A549 (cell line): Measurements from ENCODE around the gene SGSM2. TPM values are rescaled to one million over a fixed set of nuclear protein-coding genes. Genes with fewer than 3 reads are reported as not detected.

Source experiments
- ATAC-seq, 2 experiments: fragments of 200-7000 bp in 1 of 2; fragments of >200 bp in 1 of 2; cut with Nextera tagmentation in 1 of 2; cut with Tn5 transposase in 1 of 2; 3 replicates each; pipeline versions ENCODE4 v1.8.0 to v1.9.1; 2018 to 2020; ENCODE audit warnings: mild to moderate bottlenecking in 1 of 2, moderate library complexity in 1 of 2
- CTCF ChIA-PET: fragments of 300-600 bp; sonication (Branson Sonifier 250); formaldehyde crosslinking; extraction: SDS; loops from one replicate; lab custom pipeline; 2021; ENCODE audit warnings: antibody characterized with exemption, inconsistent platforms; lab: Yijun Ruan, JAX
- POLR2A ChIA-PET: fragments of 350-600 bp; formaldehyde crosslinking; extraction: SDS; loops from one replicate; lab custom pipeline; 2021; ENCODE audit warnings: antibody characterized with exemption, inconsistent platforms; lab: Yijun Ruan, JAX
- DNase-seq, 2 experiments: peaks; one replicate each; pipeline versions ENCODE4 v3.0.0 to v3.0.0-alpha.2; 2011 to 2016; ENCODE audit warnings: low read depth in 1 of 2, low spot score in 1 of 2
- FAIRE-seq: peaks from 2 replicates; lab custom pipeline; 2011; peaks lifted over from hg19 to GRCh38; lab: Jason Lieb, UNC
- H3K27ac ChIP-seq, 2 experiments: fragments of >200 bp; sonication (Bioruptor Twin); formaldehyde crosslinking; 3 replicates each; pipeline ENCODE4 v1.5.1; 2016 to 2017
- H3K4me1 ChIP-seq: fragments of >200 bp; sonication (Bioruptor Twin); formaldehyde crosslinking; 3 replicates; pipeline ENCODE4 v1.6.1; 2016
- H3K4me2 ChIP-seq: fragments of >200 bp; sonication (Bioruptor Twin); formaldehyde crosslinking; 3 replicates; pipeline ENCODE4 v1.6.1; 2016
- H3K4me3 ChIP-seq: fragments of >200 bp; sonication (Bioruptor Twin); formaldehyde crosslinking; 3 replicates; pipeline ENCODE4 v1.5.1; 2016
- H3K9me3 ChIP-seq: fragments of >200 bp; sonication (Bioruptor Twin); formaldehyde crosslinking; 3 replicates; pipeline ENCODE4 v1.6.1; 2016
- CBX2 ChIP-seq: fragments of 200-600 bp; sonication (generic); IDR thresholded peaks from 2 replicates; pipeline ENCODE4 v1.6.1; 2016; ENCODE audit warnings: low read depth, mild to moderate bottlenecking, borderline replicate concordance
- CHD2 ChIP-seq: fragments of 150-350 bp; IDR thresholded peaks from 2 replicates; pipeline ENCODE4 v1.6.1; 2014; ENCODE audit warnings: low read length; ENCODE audit not compliant: partially characterized antibody
- EHF ChIP-seq: fragments of 250-450 bp; sonication (Bioruptor Pico); IDR thresholded peaks from 2 replicates; pipeline ENCODE4 v1.5.0; 2020; ENCODE audit warnings: mild to moderate bottlenecking
- EHMT2 ChIP-seq: fragments of 200-600 bp; sonication (generic); IDR thresholded peaks from 2 replicates; pipeline ENCODE4 v1.6.1; 2016; ENCODE audit warnings: antibody characterized with exemption, low read depth, mild to moderate bottlenecking, moderate library complexity
- EP300 ChIP-seq, 2 experiments: fragments of >200 bp; sonication (Bioruptor Twin); formaldehyde crosslinking; IDR thresholded peaks; 2 replicates in 1 of 2; 3 replicates in 1 of 2; pipeline ENCODE4 v1.6.1; 2016 to 2017
- FOSL2 ChIP-seq, 2 experiments: fragments of 450-650 bp in 1 of 2; fragments of >200 bp in 1 of 2; sonication (Bioruptor Twin) in 1 of 2; formaldehyde crosslinking; IDR thresholded peaks; 2 replicates each; pipeline versions ENCODE4 v1.5.0 to v1.6.1; 2016 to 2020; ENCODE audit warnings: mild to moderate bottlenecking in 1 of 2, moderate library complexity in 1 of 2
- FOXS1 ChIP-seq: fragments of 250-450 bp; sonication (Bioruptor Pico); IDR thresholded peaks from 2 replicates; pipeline ENCODE4 v1.5.0; 2020; ENCODE audit warnings: mild to moderate bottlenecking, moderate library complexity
- GATA3 ChIP-seq: IDR thresholded peaks from 2 replicates; pipeline ENCODE4 v1.6.1; 2012; ENCODE audit warnings: borderline replicate concordance
- HDAC2 ChIP-seq: fragments of 200-600 bp; sonication (generic); IDR thresholded peaks from 2 replicates; pipeline ENCODE4 v1.6.1; 2016
- HOXB5 ChIP-seq: fragments of 250-450 bp; sonication (Bioruptor Pico); IDR thresholded peaks from 2 replicates; pipeline ENCODE4 v1.5.0; 2020; ENCODE audit warnings: mild to moderate bottlenecking, moderate library complexity
- JUNB ChIP-seq: fragments of >200 bp; sonication (Bioruptor Twin); formaldehyde crosslinking; IDR thresholded peaks from 2 replicates; pipeline ENCODE4 v1.6.1; 2016
- MAFK ChIP-seq: fragments of 450-650 bp; IDR thresholded peaks from 2 replicates; pipeline ENCODE4 v1.6.1; 2014; ENCODE audit not compliant: partially characterized antibody
- MAZ ChIP-seq: fragments of 150-350 bp; IDR thresholded peaks from 2 replicates; pipeline ENCODE4 v1.6.1; 2014; ENCODE audit warnings: antibody characterized with exemption, low read depth, low read length, borderline replicate concordance
- MYC ChIP-seq: IDR thresholded peaks from 2 replicates; pipeline ENCODE4 v1.6.1; 2012; ENCODE audit warnings: mild to moderate bottlenecking, inconsistent platforms, low read length, improper control_type of control experiment, borderline replicate concordance
- NFE2L2 ChIP-seq: fragments of 150-350 bp; conservative IDR thresholded peaks from 2 replicates; pipeline ENCODE4 v1.6.1; 2014; ENCODE audit warnings: low read length
- NPAS2 ChIP-seq: fragments of 250-450 bp; sonication (Bioruptor Pico); IDR thresholded peaks from 2 replicates; pipeline ENCODE4 v1.8.0; 2022; ENCODE audit warnings: mild to moderate bottlenecking, moderate library complexity, borderline replicate concordance
- NR3C1 ChIP-seq: fragments of >200 bp; sonication (Bioruptor Twin); formaldehyde crosslinking; IDR thresholded peaks from 3 replicates; pipeline ENCODE4 v1.6.1; 2017
- PHF8 ChIP-seq: fragments of 200-600 bp; sonication (generic); IDR thresholded peaks from 2 replicates; pipeline ENCODE4 v1.6.1; 2016; ENCODE audit warnings: low read depth, mild to moderate bottlenecking, antibody characterized with exemption, moderate library complexity, borderline replicate concordance
- RAD21 ChIP-seq, 2 experiments: fragments of >200 bp in 1 of 2; sonication (Bioruptor Twin) in 1 of 2; formaldehyde crosslinking in 1 of 2; IDR thresholded peaks in 1 of 2; conservative IDR thresholded peaks in 1 of 2; 2 replicates in 1 of 2; 3 replicates in 1 of 2; pipeline ENCODE4 v1.6.1; 2012 to 2018; ENCODE audit warnings: inconsistent platforms in 1 of 2
- RARB ChIP-seq: fragments of 250-450 bp; sonication (Bioruptor Pico); IDR thresholded peaks from 2 replicates; pipeline ENCODE4 v1.8.0; 2021; ENCODE audit warnings: mild to moderate bottlenecking, moderate library complexity
- SMC3 ChIP-seq: fragments of >200 bp; sonication (Bioruptor Twin); formaldehyde crosslinking; IDR thresholded peaks from 3 replicates; pipeline ENCODE4 v1.6.1; 2018; ENCODE audit warnings: inconsistent platforms
- SREBF2 ChIP-seq: fragments of 450-650 bp; IDR thresholded peaks from 2 replicates; pipeline ENCODE4 v1.6.1; 2014; ENCODE audit warnings: mild to moderate bottlenecking, moderate library complexity
- WGBS: methylation state at CpG from one replicate; pipeline ENCODE4 v1.1.6; 2017; ENCODE audit errors: missing lambda C conversion rate; 5-methylcytosine and 5-hydroxymethylcytosine counted together
- polyA plus RNA-seq, 4 experiments: library from polyadenylated mRNA; depleted of rRNA in 3 of 4; stranded (reverse); fragments of >200 nt; fragmentation: RNase III in 1 of 4; extraction: RNeasy Plus Mini Kit Qiagen cat#74134 plus additional on column Dnase treatment in 1 of 4; gene quantifications; 2 replicates in 3 of 4; 3 replicates in 1 of 4; pipeline ENCODE4 v1.2.3, GENCODE V29; 2011 to 2017
- TF ChIP-seq, protein P1 (sequence below): IDR thresholded peaks from 2 replicates; pipeline ENCODE4 v1.6.1; 2012
- TF ChIP-seq, protein P2 (sequence below): IDR thresholded peaks from 2 replicates; pipeline ENCODE4 v1.6.1; 2012
- TF ChIP-seq, protein P3 (sequence below): fragments of >200 bp; sonication (Bioruptor Twin); formaldehyde crosslinking; IDR thresholded peaks from 3 replicates; pipeline ENCODE4 v1.6.1; 2016

Gene SGSM2
- polyA plus RNA-seq, 2 of the 4 experiments (the other 2 are of a cell fraction), result 24.9 to 53.3 TPM

DNA sequence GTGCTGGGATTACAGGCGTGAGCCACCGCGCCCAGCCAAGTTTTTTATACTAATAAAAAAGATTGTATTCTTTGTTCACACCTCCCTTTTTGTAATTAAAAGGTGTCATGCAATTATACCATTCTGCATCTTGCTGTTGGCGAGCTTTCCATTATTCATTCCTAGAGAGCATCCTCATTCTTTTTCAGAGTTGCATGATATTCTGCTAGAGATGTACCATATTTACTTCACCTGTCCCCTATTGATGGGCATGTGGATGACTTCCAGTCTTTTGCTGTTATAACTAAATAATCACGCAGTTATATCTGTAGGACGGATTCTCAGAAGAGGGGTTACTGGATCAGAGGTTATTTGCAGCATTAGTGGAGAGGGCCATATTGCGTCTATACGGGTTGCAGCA is 17.0 kb downstream of the SGSM2 start:
- FAIRE-seq (no peak), ATAC-seq (no peak), DNase-seq (no peak)
- no peak overlapping the region for H3K4me2 ChIP-seq
- 83% methylated on average over 8 of the region's 8 CpGs for WGBS
- POLR2A ChIA-PET, result interaction anchor here (1.9 kb wide), 1 partner anchor 17 kb away, joined by 11 read pairs; the partner anchor contains the start of genes SGSM2 and TSR1
- TF ChIP-seq PHF8 (no peak), CHD2 (no peak), RAD21 (conservative IDR thresholded peaks at IDR 0.05 in 1 of 2, IDR thresholded peaks at IDR 0.05 in 1 of 2) (no peak), NPAS2 (CRISPR knock-in tag) (no peak), CBX2 (no peak), HDAC2 (no peak), EHF (no peak), HOXB5 (CRISPR knock-in tag) (no peak), NR3C1 (no peak), FOXS1 (CRISPR knock-in tag) (no peak), MYC (no peak), SMC3 (no peak), EHMT2 (no peak), FOSL2 (IDR thresholded peaks at IDR 0.05) (no peak), FOSL2 (CRISPR knock-in tag; IDR thresholded peaks at IDR 0.05) (no peak), EP300 (IDR thresholded peaks at IDR 0.05) (no peak), NFE2L2 (no peak), MAZ (no peak)
- TF ChIP-seq, protein P1, sequence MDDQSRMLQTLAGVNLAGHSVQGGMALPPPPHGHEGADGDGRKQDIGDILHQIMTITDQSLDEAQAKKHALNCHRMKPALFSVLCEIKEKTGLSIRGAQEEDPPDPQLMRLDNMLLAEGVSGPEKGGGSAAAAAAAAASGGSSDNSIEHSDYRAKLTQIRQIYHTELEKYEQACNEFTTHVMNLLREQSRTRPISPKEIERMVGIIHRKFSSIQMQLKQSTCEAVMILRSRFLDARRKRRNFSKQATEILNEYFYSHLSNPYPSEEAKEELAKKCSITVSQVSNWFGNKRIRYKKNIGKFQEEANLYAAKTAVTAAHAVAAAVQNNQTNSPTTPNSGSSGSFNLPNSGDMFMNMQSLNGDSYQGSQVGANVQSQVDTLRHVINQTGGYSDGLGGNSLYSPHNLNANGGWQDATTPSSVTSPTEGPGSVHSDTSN, result no peak
- TF ChIP-seq, protein P2, sequence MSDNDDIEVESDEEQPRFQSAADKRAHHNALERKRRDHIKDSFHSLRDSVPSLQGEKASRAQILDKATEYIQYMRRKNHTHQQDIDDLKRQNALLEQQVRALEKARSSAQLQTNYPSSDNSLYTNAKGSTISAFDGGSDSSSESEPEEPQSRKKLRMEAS, result no peak
- no peak overlapping the region for H3K4me3 ChIP-seq
- H3K4me1 ChIP-seq, result peaks cover 15% of the 10 kb centered on the region
- CTCF ChIA-PET, result interaction anchor here (1.0 to 13.0 kb wide), 12 partner anchors 11 to 66 kb away, joined by 3 to 216 read pairs (median 14); partner anchors contain the start of genes SGSM2, SMG6, SRR and TSR1
- no peaks in the 10 kb centered on the region for H3K9me3 ChIP-seq
- no peak overlapping the region for H3K27ac ChIP-seq

DNA sequence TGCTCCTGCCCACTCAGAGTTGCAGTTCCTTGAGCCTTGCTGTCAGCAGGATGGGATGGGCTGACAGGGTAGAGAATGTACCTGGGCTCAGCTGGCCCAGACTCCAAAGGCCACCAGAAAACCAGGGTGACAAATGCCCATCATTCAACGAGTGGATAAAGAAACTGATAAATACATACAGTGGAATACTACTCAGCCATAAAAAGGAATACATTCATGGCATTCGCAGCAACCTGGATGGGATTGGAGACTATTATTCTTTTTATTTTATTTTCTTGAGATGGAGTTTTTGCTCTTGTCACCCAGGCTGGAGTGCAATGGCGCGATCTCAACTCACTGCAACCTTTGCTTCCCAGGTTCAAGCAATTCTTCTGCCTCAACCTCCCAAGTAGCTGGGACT is 19.9 kb downstream of the SGSM2 start:
- WGBS, result 91% methylated on average over 4 of the region's 4 CpGs
- POLR2A ChIA-PET, result no interaction called here
- Histone ChIP-seq H3K27ac (no peak overlapping the region), H3K4me1 (peaks cover 24% of the 10 kb centered on the region), H3K4me2 (no peak overlapping the region), H3K4me3 (no peak overlapping the region), H3K9me3 (no peaks in the 10 kb centered on the region)
- CTCF ChIA-PET, result interaction anchor here (1.0 to 15.8 kb wide), 6 partner anchors 9 to 76 kb away, joined by 4 to 255 read pairs (median 30); no protein-coding TSS in a partner anchor
- ATAC-seq (no peak), DNase-seq (no peak), FAIRE-seq (no peak)
- no peak for TF ChIP-seq JUNB
- no peak for TF ChIP-seq EHF
- no peak for TF ChIP-seq SREBF2
- TF ChIP-seq, protein P3, sequence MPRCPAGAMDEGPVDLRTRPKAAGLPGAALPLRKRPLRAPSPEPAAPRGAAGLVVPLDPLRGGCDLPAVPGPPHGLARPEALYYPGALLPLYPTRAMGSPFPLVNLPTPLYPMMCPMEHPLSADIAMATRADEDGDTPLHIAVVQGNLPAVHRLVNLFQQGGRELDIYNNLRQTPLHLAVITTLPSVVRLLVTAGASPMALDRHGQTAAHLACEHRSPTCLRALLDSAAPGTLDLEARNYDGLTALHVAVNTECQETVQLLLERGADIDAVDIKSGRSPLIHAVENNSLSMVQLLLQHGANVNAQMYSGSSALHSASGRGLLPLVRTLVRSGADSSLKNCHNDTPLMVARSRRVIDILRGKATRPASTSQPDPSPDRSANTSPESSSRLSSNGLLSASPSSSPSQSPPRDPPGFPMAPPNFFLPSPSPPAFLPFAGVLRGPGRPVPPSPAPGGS, result no peak
- TF ChIP-seq SMC3, result no peak
- TF ChIP-seq, protein P1, result no peak
- no peak for TF ChIP-seq EP300 (IDR thresholded peaks at IDR 0.05)
- no peak for TF ChIP-seq PHF8
- TF ChIP-seq MAFK, result no peak
- TF ChIP-seq GATA3, result no peak
- no peak for TF ChIP-seq RARB
